ENCODE results near the gene ZER1.

ZER1 gene

GRCh38 chr9:128732576-128732975, 39.2 kb downstream of the ZER1 start:
- no peak for DNase-seq

DNA sequence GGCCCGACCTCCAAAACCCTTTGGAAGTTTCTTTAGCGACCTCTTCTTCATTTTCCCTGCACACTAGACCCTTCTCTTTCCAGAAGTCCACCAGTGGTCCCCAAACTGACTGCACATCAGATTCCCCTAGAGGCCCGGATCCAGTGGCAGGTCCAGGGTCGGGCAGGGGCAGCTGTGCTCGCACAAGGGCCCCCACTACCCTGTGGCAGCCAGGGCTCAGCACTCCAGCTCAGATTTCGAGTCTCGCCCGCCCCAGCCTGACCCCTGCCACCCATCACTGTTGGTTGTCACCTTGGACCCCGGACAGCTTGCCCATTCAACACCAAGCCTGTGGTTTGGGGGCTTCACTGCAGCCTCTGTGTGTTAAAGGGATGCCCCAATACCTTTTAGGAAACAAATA, 40.0 kb downstream of the ZER1 start:
- no peak for DNase-seq

DNA sequence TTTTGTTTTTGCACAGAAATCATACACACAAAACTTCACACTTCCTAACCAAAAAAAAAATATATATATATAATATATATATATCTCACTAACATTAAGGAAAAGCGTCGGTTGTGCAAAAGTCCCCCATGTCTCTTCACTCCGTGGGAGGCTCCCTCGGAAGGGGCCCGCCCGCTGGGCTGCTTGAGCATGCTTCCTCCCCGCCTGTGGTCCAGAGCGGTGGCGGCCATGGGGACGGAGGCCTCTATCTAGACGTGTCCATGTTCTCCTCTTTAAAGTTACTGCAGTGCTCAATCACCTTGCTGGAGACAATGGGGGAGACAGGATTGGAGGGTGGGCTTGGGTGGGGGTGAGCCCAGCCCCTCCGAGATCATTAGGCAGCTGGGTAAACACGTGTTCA, 40.6 kb downstream of the ZER1 start:
- no peak for DNase-seq

- no peak for DNase-seq
Measured at GRCh38 chr9:128729766-128730517, 41.8 kb downstream of the ZER1 start.

DNA sequence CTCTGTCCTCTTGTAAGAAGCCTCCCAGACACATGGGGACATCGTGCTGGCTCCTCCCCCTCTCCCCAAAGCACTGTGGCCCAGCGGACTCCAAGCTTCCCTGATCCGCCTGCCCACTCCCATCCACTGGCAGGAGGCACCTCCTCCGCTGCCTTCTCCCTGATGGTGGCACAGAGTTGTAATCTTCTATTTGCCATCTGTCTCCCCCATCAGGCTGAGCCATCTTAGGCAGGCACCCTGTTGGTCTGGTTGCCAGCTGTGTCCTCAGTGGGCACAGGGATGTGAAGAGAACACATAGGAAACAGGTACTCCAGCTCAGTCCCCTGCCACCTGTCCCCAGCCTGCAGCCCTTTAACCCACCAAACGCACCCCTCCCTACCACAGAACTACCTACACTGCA, 42.4 kb downstream of the ZER1 start:
- DNase-seq = no peak

DNA sequence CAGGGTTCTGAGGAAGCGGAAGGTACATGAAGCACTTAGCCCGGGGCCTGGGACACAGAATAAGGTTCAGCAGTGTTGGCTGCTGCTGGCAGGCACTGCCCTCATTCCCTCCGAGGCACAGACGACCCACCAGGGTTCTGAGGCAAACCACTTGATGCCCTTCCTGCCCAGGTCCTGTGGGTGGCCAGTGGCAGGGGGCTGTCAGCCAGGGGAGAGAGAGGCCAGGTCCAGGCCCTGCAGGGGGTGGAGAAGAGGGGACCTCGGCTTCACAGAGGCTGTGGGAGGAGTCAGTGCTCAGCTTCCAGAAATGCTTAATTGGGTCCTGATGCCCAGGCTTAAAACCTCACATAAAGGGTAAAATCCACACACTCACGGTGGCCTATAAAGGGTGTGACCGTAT, 43.4 kb downstream of the ZER1 start:
- no peak for DNase-seq

GRCh38 chr9:128727640-128728248, 44.0 kb downstream of the ZER1 start:
- no peak for DNase-seq

- peak in 1 of 2 experiments; percentile 16 for DNase-seq
Measured at GRCh38 chr9:128724744-128725211, 46.9 kb downstream of the ZER1 start.

DNA sequence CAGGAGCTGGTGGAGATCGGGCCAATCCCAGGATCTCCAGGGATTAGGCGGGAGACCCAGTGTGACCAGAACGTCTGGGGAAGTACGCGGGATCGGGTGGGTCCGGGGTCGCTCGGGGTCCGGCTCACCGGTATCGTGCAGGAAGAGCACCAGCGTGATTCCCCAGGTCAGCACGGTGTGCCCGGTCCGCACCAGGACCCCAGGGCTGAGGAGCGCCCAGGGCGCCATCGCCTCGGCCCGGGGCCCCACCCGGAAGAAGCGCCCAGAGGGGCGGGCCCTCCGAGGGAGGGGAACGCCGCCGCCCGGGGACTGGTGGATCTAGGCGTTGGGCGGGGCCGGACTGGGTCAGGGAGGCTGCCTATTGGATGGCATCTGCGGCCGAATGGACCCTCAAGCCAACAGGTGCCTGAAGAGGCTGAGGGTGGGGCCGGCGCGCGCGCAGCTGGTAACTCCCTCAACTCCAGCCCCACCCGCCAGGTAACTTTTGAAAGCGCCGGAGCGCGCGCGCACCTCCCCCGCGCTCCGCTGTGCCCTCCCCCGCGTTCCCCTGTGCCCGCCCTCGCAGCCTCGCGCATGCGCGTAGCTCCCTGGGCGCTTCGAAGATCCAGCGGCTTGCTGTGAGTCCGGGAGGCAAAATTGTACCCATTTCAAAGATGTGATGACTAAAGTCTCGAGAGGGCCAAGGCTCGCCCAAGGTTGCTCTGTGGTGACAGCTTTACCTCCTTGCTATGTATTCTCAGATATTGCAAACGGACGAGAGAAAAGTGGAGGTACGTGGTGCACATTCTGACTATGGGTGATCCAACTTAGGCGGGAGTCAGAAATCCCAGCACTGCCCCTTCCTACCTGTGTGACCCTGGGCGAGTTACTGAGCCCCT, 47.6 kb downstream of the ZER1 start, which contains the start of gene ZDHHC12:
TSS of gene ZDHHC12 (minus strand) at position 262 of the 878 bp plus-strand sequence. CDS start at position 228, 34 bp downstream.
- peak; percentile 99 for DNase-seq

DNA sequence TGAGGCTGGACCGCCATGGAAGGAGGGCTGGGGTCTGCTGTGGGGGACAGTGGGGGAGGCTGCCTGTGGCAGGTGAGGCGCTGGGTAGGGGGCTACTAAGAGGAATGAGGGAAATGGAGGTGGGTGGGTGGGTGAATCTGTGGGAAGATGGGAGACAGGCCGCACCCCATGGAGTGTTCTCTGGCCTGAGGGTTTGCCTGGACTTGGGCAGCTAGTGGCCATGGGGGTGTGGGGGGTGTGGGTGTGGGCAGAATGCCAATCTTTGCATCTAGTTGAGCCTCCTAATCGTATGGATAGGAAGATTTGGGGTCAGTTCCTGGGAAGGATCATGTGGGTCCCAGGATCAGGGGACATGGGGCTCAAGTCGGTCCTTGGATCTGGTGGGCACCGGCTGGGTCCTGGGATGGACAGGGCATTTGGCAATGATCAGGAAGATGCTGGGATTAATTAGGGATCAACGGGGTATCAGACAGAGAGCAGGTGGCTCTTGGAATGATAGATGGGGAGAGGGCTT, 48.3 kb downstream of the ZER1 start:
- DNase-seq = no peak

GRCh38 chr9:128722380-128723351, 49.1 kb downstream of the ZER1 start:
- DNase-seq = no peak

- DNase-seq = no peak
Measured at GRCh38 chr9:128721487-128722010, 50.2 kb downstream of the ZER1 start.

- no peak for DNase-seq
Measured at GRCh38 chr9:128720841-128721486, 50.8 kb downstream of the ZER1 start.

- DNase-seq = no peak
Measured at GRCh38 chr9:128719919-128720605, 51.7 kb downstream of the ZER1 start.

DNA sequence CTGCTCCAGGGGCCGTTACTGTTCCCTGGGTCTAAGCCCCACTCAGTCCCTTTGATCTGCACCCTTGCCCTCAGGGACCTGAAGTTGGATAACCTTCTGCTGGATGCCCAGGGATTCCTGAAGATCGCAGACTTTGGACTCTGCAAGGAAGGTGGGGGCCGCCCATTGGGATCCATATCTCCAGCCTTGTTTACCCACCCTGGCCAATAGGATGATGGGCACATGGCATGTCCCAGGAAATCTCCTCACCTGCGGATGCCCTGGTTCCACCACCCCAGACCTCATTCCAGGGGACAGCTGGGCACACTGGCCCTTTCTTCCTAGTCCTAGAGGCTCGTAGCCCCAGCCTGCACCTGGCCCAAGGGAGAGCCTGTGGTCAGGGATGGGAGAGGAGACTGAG, 53.3 kb downstream of the ZER1 start:
- no peak for DNase-seq

DNA sequence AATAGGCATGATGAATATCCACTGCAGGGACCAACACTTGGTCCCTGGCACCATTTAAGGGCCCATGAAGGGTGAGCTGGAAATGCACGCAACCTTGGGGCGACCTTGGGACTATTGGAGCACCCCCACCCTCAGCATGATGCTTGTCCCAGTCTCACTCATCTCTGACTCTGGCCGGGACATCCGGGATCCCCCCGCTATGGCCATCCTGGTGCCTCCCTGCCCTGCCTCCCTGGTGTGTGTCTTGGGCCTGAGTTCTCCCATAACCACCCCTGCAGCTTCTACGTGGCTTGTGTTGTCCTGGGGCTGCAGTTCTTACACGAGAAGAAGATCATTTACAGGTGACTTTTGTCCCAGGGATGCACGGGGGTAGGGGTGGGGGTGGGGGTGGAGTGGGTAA, 53.7 kb downstream of the ZER1 start:
- no peak for DNase-seq

DNA sequence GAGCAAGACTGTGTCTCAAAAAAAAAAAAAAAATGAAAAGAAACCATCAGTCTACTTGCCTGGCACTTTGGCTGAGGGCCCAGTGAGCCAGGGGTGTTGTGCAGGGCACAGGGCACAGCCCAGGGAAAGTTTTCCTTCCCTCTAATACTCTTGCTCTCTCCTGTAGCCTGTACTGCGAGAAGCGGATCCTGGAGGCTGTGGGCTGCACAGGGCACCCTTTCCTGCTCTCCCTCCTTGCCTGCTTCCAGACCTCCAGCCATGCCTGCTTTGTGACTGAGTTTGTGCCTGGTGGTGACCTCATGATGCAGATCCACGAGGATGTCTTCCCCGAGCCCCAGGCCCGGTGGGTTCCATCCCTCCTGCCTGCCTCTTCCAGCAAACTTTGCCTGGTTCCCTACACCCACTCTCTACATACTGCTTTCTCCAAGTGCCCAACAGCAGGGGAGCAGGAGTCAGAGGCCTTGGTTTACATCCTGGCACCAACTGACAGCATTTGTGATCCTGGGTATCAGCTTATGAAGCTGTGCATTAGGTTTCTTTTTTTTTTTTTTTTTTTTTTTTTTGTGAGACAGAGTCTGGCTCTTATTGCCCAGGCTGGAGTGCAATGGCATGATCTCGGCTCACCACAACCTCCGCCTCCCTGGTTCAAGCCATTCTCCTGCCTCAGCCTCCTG, 55.0 kb downstream of the ZER1 start:
- no peak for DNase-seq

DNA sequence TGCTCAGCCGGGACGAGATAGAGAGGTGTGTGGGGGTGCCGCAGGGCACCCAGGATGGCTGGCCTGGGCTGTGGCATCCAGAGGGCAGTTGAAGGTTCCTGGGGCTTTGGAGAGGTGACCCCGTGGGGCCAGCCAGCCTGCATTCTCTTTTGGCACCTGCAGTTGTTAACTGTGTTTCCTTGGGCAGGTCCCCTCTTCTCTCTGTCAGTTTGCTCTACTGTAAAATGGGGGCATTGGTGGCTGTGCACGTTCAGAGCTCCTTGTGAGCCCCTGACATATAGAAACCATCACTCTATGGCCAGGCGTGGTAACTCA, 56.3 kb downstream of the ZER1 start:
- DNase-seq = no peak

GRCh38 chr9:128714586-128715435, 56.9 kb downstream of the ZER1 start:
- DNase-seq = no peak
